ENCODE data around the gene INPP5D.

- TF ChIP-seq, protein P1, sequence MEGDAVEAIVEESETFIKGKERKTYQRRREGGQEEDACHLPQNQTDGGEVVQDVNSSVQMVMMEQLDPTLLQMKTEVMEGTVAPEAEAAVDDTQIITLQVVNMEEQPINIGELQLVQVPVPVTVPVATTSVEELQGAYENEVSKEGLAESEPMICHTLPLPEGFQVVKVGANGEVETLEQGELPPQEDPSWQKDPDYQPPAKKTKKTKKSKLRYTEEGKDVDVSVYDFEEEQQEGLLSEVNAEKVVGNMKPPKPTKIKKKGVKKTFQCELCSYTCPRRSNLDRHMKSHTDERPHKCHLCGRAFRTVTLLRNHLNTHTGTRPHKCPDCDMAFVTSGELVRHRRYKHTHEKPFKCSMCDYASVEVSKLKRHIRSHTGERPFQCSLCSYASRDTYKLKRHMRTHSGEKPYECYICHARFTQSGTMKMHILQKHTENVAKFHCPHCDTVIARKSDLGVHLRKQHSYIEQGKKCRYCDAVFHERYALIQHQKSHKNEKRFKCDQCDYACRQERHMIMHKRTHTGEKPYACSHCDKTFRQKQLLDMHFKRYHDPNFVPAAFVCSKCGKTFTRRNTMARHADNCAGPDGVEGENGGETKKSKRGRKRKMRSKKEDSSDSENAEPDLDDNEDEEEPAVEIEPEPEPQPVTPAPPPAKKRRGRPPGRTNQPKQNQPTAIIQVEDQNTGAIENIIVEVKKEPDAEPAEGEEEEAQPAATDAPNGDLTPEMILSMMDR (IDR thresholded peaks at IDR 0.05; ENCODE audit: low read length) = no peak
- no peak for TF ChIP-seq EZH2 (IDR thresholded peaks at IDR 0.05; ENCODE audit: borderline replicate concordance, low read length)
Measured at GRCh38 chr2:233199870-233200269, 139.7 kb downstream of the INPP5D start.

Data from OCI-LY1 (cell line).